IMR-90 (cell line): Measurements from ENCODE around the gene ETV3L. TPM values are rescaled to one million over a fixed set of nuclear protein-coding genes. Genes with fewer than 3 reads are reported as not detected.

ENCODE experiments used
- ATAC-seq: fragments of 200-7000 bp; cut with Tn5 transposase; 2 replicates; pipeline ENCODE4 v1.9.1; 2020; ENCODE audit warnings: low read depth, mild to moderate bottlenecking, moderate library complexity
- BruUV-seq: library from RNA; stranded (reverse); fragments of 400-500 nt; replicated peaks from 2 replicates; lab custom pipeline; 2021; lab: Mats Ljungman, UMichigan
- CTCF ChIA-PET: fragments of 300-600 bp; formaldehyde crosslinking; extraction: SDS; loops from one replicate; lab custom pipeline; 2021; ENCODE audit warnings: antibody characterized with exemption; lab: Yijun Ruan, JAX
- POLR2A ChIA-PET: fragments of 300-600 bp; sonication (Branson Sonifier 250); formaldehyde crosslinking; loops from one replicate; lab custom pipeline; 2022; ENCODE audit warnings: antibody characterized with exemption; ENCODE audit not compliant: unreplicated experiment; lab: Charles Lee
- DNase-seq: peaks from one replicate; pipeline ENCODE4 v3.0.0; 2013
- H2AFZ ChIP-seq: replicated peaks from 2 replicates; pipeline ENCODE3; 2013; ENCODE audit warnings: low read length, mild to moderate bottlenecking; ENCODE audit not compliant: poor library complexity
- H2AK5ac ChIP-seq: 2 replicates; pipeline ENCODE4 v1.6.1; 2013; ENCODE audit warnings: low read depth, low read length, inconsistent platforms
- H2AK9ac ChIP-seq: replicated peaks from 2 replicates; pipeline ENCODE3; 2013; ENCODE audit warnings: mild to moderate bottlenecking, low read depth, low read length, moderate library complexity; ENCODE audit not compliant: poor library complexity
- H2BK120ac ChIP-seq: 2 replicates; pipeline ENCODE4 v1.6.1; 2013; ENCODE audit warnings: low read depth, low read length, inconsistent platforms
- H2BK15ac ChIP-seq: 3 replicates; pipeline ENCODE4 v1.6.1; 2013; ENCODE audit warnings: low read depth, low read length, inconsistent platforms
- H2BK20ac ChIP-seq: 2 replicates; pipeline ENCODE4 v1.6.1; 2013; ENCODE audit warnings: low read depth, mild to moderate bottlenecking, inconsistent platforms, low read length, moderate library complexity
- H2BK5ac ChIP-seq: 2 replicates; pipeline ENCODE4 v1.6.1; 2013; ENCODE audit warnings: mild to moderate bottlenecking, low read depth, low read length, inconsistent platforms; ENCODE audit not compliant: poor library complexity, severe bottlenecking
- H3K14ac ChIP-seq: replicated peaks from 2 replicates; pipeline ENCODE4 v1.6.1; 2013; ENCODE audit warnings: low read depth, low read length, inconsistent platforms
- H3K18ac ChIP-seq: 2 replicates; pipeline ENCODE4 v1.6.1; 2013; ENCODE audit warnings: low read depth, low read length, control low read depth
- H3K23ac ChIP-seq: 2 replicates; pipeline ENCODE4 v1.6.1; 2013; ENCODE audit warnings: low read depth, low read length, inconsistent platforms
- H3K27ac ChIP-seq: 2 replicates; pipeline ENCODE4 v1.5.1; 2013; ENCODE audit warnings: mild to moderate bottlenecking, control low read depth, low read length; ENCODE audit not compliant: insufficient read depth
- H3K27me3 ChIP-seq: 2 replicates; pipeline ENCODE4 v1.6.1; 2013; ENCODE audit warnings: low read length; ENCODE audit not compliant: control insufficient read depth, insufficient read depth
- H3K36me3 ChIP-seq: 2 replicates; pipeline ENCODE4 v1.6.1; 2013; ENCODE audit warnings: low read length, mixed read lengths; ENCODE audit not compliant: control insufficient read depth, insufficient read depth
- H3K4ac ChIP-seq: 2 replicates; pipeline ENCODE4 v1.6.1; 2013; ENCODE audit warnings: low read depth, low read length, inconsistent platforms
- H3K4me1 ChIP-seq: 2 replicates; pipeline ENCODE4 v1.6.1; 2013; ENCODE audit warnings: low read length, mixed read lengths; ENCODE audit not compliant: control insufficient read depth, insufficient read depth
- H3K4me2 ChIP-seq: 2 replicates; pipeline ENCODE4 v1.6.1; 2013; ENCODE audit warnings: low read depth, mild to moderate bottlenecking, control low read depth, low read length, moderate library complexity
- H3K4me3 ChIP-seq: 2 replicates; pipeline ENCODE4 v1.5.1; 2013; ENCODE audit warnings: low read depth, mild to moderate bottlenecking, control low read depth, low read length, moderate library complexity; ENCODE audit not compliant: insufficient read depth
- H3K56ac ChIP-seq: 2 replicates; pipeline ENCODE4 v1.6.1; 2013; ENCODE audit warnings: low read length, inconsistent platforms; ENCODE audit not compliant: insufficient read depth; ENCODE audit errors: extremely low read depth
- H3K79me1 ChIP-seq, 2 experiments: 2 replicates each; pipeline ENCODE4 v1.6.1; 2013; ENCODE audit warnings: low read length in 2 of 2, inconsistent platforms in 1 of 2, low read depth in 1 of 2
- H3K9ac ChIP-seq: 2 replicates; pipeline ENCODE4 v1.6.1; 2013; ENCODE audit warnings: low read depth, low read length, control low read depth
- H3K9me1 ChIP-seq: 2 replicates; pipeline ENCODE4 v1.6.1; 2013; ENCODE audit warnings: low read length, inconsistent platforms; ENCODE audit not compliant: insufficient read depth
- H3K9me3 ChIP-seq: 2 replicates; pipeline ENCODE4 v1.6.1; 2013; ENCODE audit warnings: low read length; ENCODE audit not compliant: control insufficient read depth, insufficient read depth
- H4K20me1 ChIP-seq: 2 replicates; pipeline ENCODE4 v1.6.1; 2013; ENCODE audit warnings: low read length, inconsistent platforms; ENCODE audit not compliant: insufficient read depth
- H4K5ac ChIP-seq: 2 replicates; pipeline ENCODE4 v1.6.1; 2013; ENCODE audit warnings: mild to moderate bottlenecking, low read depth, low read length, control low read depth
- H4K8ac ChIP-seq, 2 experiments: 2 replicates each; pipeline ENCODE4 v1.6.1; 2013; ENCODE audit warnings: low read depth in 2 of 2, low read length in 2 of 2, control low read depth in 1 of 2, inconsistent platforms in 1 of 2
- H4K91ac ChIP-seq: 2 replicates; pipeline ENCODE4 v1.6.1; 2013; ENCODE audit warnings: low read depth, low read length, inconsistent platforms; ENCODE audit not compliant: insufficient read depth
- MAFK ChIP-seq: IDR thresholded peaks from 2 replicates; pipeline ENCODE4 v1.6.1; 2012; ENCODE audit warnings: low read depth, low read length, improper control_type of control experiment
- MXI1 ChIP-seq: IDR thresholded peaks from 2 replicates; pipeline ENCODE4 v1.6.1; 2012; ENCODE audit warnings: low read depth, mild to moderate bottlenecking, low read length, moderate library complexity, borderline replicate concordance
- POLR2A ChIP-seq: IDR thresholded peaks from 2 replicates; pipeline ENCODE4 v1.6.1; 2012; ENCODE audit warnings: mild to moderate bottlenecking, low read depth, low read length
- RCOR1 ChIP-seq: IDR thresholded peaks from 2 replicates; pipeline ENCODE4 v1.6.1; 2012; ENCODE audit warnings: mild to moderate bottlenecking, low read length, improper control_type of control experiment; ENCODE audit not compliant: insufficient replicate concordance
- SMC3 ChIP-seq: fragments of 150-350 bp; IDR thresholded peaks from 2 replicates; pipeline ENCODE4 v1.6.1; 2016; ENCODE audit warnings: low read depth, mild to moderate bottlenecking, antibody characterized with exemption, low read length, moderate library complexity
- dilution Hi-C: fragments of 300-500 bp; cut with HindIII; formaldehyde crosslinking; loops from one replicate; pipeline ENCODE4 v1.14.3; 2018; ENCODE audit warnings: low sequenced_read_pairs; ENCODE audit not compliant: unreplicated experiment
- in situ Hi-C: fragments of 300-500 bp; cut with MboI; formaldehyde crosslinking; loops from 3 replicates; pipeline ENCODE4 v1.14.3; 2019; ENCODE audit warnings: low sequenced_read_pairs, inconsistent platforms, mixed read lengths
- intact Hi-C: fragments of 100-400 bp; cut with micrococcal nuclease; formaldehyde crosslinking; loops from 2 replicates; pipeline ENCODE4 v1.10.0; 2022
- polyA plus RNA-seq, 3 experiments: library from polyadenylated mRNA; depleted of rRNA; stranded (reverse); fragments of >200 nt; gene quantifications; 2 replicates each; pipeline ENCODE4 v1.2.3, GENCODE V29; 2012; ENCODE audit warnings: low replicate concordance in 1 of 3
- total RNA-seq: library from RNA; depleted of rRNA; stranded (reverse); fragments of >200 nt; gene quantifications from 2 replicates; pipeline ENCODE4 v1.2.3, GENCODE V29; 2012
- TF ChIP-seq, protein P1 (sequence below): fragments of 150-350 bp; IDR thresholded peaks from 2 replicates; pipeline ENCODE4 v1.6.1; 2016; ENCODE audit warnings: low read depth, mild to moderate bottlenecking, low read length, moderate library complexity, borderline replicate concordance
- TF ChIP-seq, protein P2 (sequence below): conservative IDR thresholded peaks from 2 replicates; pipeline ENCODE4 v1.5.1; 2012; ENCODE audit warnings: mild to moderate bottlenecking, low read depth, low read length, improper control_type of control experiment

Gene ETV3L
- total and polyA plus RNA-seq, 2 of the 4 experiments (the other 2 are of a cell fraction), result not detected

DNA sequence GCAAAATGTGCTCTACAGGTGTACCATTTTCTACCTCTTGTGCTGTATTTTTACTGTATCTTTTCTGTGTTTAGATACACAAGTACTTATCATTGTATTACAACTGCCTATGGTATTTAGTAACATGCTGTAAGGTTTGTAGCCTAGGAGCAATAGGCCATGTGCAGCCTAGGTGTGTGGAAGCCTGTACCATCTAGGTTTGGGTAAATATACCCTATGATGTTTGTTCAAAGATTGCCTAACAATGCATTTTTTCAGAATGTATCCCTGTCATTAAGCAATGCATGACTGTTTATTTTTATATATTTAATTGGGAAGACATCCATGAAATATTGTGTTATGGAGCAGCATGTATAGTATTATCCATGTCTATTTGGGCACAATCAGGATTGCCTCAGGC lies 11.0 kb downstream of the ETV3L start:
- Histone ChIP-seq H4K5ac (no peak overlapping the region), H3K18ac (no peak overlapping the region), H2AFZ (no peak overlapping the region), H3K23ac (no peak overlapping the region), H3K4me2 (no peak overlapping the region), H2AK5ac (no peak overlapping the region), H4K20me1 (no peaks in the 10 kb centered on the region), H3K9me1 (no peaks in the 10 kb centered on the region), H4K8ac (no peak overlapping the region), H2BK20ac (no peak overlapping the region), H3K4me3 (no peak overlapping the region), H3K4me1 (no peaks in the 10 kb centered on the region; the same call in 1 of the 2 replicates), H3K56ac (no peak overlapping the region), H3K27ac (no peak overlapping the region), H3K9ac (no peak overlapping the region), H3K36me3 (no peaks in the 10 kb centered on the region), H2AK9ac (no peak overlapping the region), H2BK120ac (no peak overlapping the region), H2BK15ac (no peak overlapping the region), H3K9me3 (no peaks in the 10 kb centered on the region), H2BK5ac (no peak overlapping the region), H3K4ac (no peak overlapping the region), H4K91ac (no peak overlapping the region), H3K79me1 (no peaks in the 10 kb centered on the region), H3K14ac (no peak overlapping the region), H3K27me3 (no peaks in the 10 kb centered on the region; the same call in 1 of the 2 replicates)
- intact Hi-C loops (no loop called here), in situ Hi-C loops (no loop called here), dilution Hi-C loops (no loop called here)
- no TSS peak for BruUV-seq
- ChIA-PET CTCF (interaction anchor here (0.6 to 4.7 kb wide), 4 partner anchors 12 to 68 kb away, joined by 3 to 88 read pairs (median 3); no protein-coding TSS in a partner anchor), POLR2A (no interaction called here)
- no peak for TF ChIP-seq SMC3
- no peak for TF ChIP-seq MAFK
- TF ChIP-seq, protein P1, sequence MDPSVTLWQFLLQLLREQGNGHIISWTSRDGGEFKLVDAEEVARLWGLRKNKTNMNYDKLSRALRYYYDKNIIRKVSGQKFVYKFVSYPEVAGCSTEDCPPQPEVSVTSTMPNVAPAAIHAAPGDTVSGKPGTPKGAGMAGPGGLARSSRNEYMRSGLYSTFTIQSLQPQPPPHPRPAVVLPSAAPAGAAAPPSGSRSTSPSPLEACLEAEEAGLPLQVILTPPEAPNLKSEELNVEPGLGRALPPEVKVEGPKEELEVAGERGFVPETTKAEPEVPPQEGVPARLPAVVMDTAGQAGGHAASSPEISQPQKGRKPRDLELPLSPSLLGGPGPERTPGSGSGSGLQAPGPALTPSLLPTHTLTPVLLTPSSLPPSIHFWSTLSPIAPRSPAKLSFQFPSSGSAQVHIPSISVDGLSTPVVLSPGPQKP, result no peak
- TF ChIP-seq RCOR1, result no peak
- TF ChIP-seq POLR2A, result no peak
- TF ChIP-seq, protein P2, sequence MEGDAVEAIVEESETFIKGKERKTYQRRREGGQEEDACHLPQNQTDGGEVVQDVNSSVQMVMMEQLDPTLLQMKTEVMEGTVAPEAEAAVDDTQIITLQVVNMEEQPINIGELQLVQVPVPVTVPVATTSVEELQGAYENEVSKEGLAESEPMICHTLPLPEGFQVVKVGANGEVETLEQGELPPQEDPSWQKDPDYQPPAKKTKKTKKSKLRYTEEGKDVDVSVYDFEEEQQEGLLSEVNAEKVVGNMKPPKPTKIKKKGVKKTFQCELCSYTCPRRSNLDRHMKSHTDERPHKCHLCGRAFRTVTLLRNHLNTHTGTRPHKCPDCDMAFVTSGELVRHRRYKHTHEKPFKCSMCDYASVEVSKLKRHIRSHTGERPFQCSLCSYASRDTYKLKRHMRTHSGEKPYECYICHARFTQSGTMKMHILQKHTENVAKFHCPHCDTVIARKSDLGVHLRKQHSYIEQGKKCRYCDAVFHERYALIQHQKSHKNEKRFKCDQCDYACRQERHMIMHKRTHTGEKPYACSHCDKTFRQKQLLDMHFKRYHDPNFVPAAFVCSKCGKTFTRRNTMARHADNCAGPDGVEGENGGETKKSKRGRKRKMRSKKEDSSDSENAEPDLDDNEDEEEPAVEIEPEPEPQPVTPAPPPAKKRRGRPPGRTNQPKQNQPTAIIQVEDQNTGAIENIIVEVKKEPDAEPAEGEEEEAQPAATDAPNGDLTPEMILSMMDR, result no peak
- no peak for TF ChIP-seq MXI1
- DNase-seq, result no peak
- ATAC-seq, result no peak
